Measurements from ENCODE around the gene FKBP5. TPM values are rescaled to one million over a fixed set of nuclear protein-coding genes. Genes with fewer than 3 reads are reported as not detected.
A peak's percentile ranks its signal among the peaks of the same experiment; 100 is the strongest.

The FKBP5 gene
- total and polyA plus RNA-seq, 2 experiments from 2014 or later = 73.6 to 254 TPM

GRCh38 chr6:35729722-35730121 lies 41.0 kb upstream of the FKBP5 start:
- no peak overlapping the region for H3K4me3 ChIP-seq
- no peaks in the 10 kb centered on the region for H3K9me3 ChIP-seq (ENCODE audit: low read depth)
- peak overlapping the region; percentile 100 for H3K27ac ChIP-seq
- H2AFZ ChIP-seq = no peak overlapping the region
- H4K20me1 ChIP-seq (ENCODE audit: insufficient read depth, poor library complexity, severe bottlenecking) = no peaks in the 10 kb centered on the region
- H3K79me2 ChIP-seq = no peaks in the 10 kb centered on the region
- 33% methylated on average over 2 of the region's 2 CpGs for WGBS (ENCODE audit: low lambda C conversion rate, missing lambda C conversion rate)
- DNase-seq (ENCODE audit: low spot score) = no peak
- TF ChIP-seq CTCF (IDR thresholded peaks at IDR 0.05; ENCODE audit: poor library complexity) (no peak), EZH2phosphoT487 (IDR thresholded peaks at IDR 0.05; ENCODE audit: low read depth, severe bottlenecking, unreplicated experiment) (no peak)
- no peaks in the 10 kb centered on the region for H3K27me3 ChIP-seq
- no peaks in the 10 kb centered on the region for H3K36me3 ChIP-seq (replicated peaks; ENCODE audit: insufficient read depth, low read depth)
- H3K4me1 ChIP-seq (ENCODE audit: insufficient read depth) = peaks cover 70% of the 10 kb centered on the region
- peak overlapping the region; percentile 90 for H3K4me2 ChIP-seq
- no peaks in the 10 kb centered on the region for H3K9me2 ChIP-seq (replicated peaks; ENCODE audit: insufficient read depth)

- H3K4me3 ChIP-seq = peak overlapping the region; percentile 22
These were observed 40.3 kb upstream of the FKBP5 start for GRCh38 chr6:35728683-35729678.

GRCh38 chr6:35727935-35728682 lies 39.4 kb upstream of the FKBP5 start:
- H3K79me2 ChIP-seq = no peaks in the 10 kb centered on the region
- 3% methylated on average over 54 of the region's 57 CpGs for WGBS (ENCODE audit: low lambda C conversion rate, missing lambda C conversion rate)
- H4K20me1 ChIP-seq (ENCODE audit: insufficient read depth, poor library complexity, severe bottlenecking) = no peaks in the 10 kb centered on the region
- H3K36me3 ChIP-seq (replicated peaks; ENCODE audit: insufficient read depth, low read depth) = no peaks in the 10 kb centered on the region
- H3K4me1 ChIP-seq (ENCODE audit: insufficient read depth) = peaks cover 82% of the 10 kb centered on the region
- TF ChIP-seq EZH2 (IDR thresholded peaks at IDR 0.05; ENCODE audit: borderline replicate concordance) = no peak
- H3K27ac ChIP-seq = peak overlapping the region; percentile 100
- no peaks in the 10 kb centered on the region for H3K9me2 ChIP-seq (replicated peaks; ENCODE audit: insufficient read depth)
- H2AFZ ChIP-seq = peak overlapping the region; percentile 32
- peak overlapping the region; percentile 45 for H3K4me3 ChIP-seq
- H3K27me3 ChIP-seq = no peaks in the 10 kb centered on the region
- peak; percentile 96 for DNase-seq (ENCODE audit: low spot score)
- H3K9me3 ChIP-seq (ENCODE audit: low read depth) = no peaks in the 10 kb centered on the region
- H3K4me2 ChIP-seq = peak overlapping the region; percentile 90

More at GRCh38 chr6:35728683-35729678, 40.3 kb upstream of the FKBP5 start:
- H3K27ac ChIP-seq = peak overlapping the region; percentile 100
- peaks cover 77% of the 10 kb centered on the region for H3K4me1 ChIP-seq (ENCODE audit: insufficient read depth)
- H3K9me2 ChIP-seq (replicated peaks; ENCODE audit: insufficient read depth) = no peaks in the 10 kb centered on the region
- no peak for DNase-seq (ENCODE audit: low spot score)
- no peaks in the 10 kb centered on the region for H3K27me3 ChIP-seq
- no peaks in the 10 kb centered on the region for H3K9me3 ChIP-seq (ENCODE audit: low read depth)
- H2AFZ ChIP-seq = no peak overlapping the region
- no peaks in the 10 kb centered on the region for H3K79me2 ChIP-seq
- peak overlapping the region; percentile 90 for H3K4me2 ChIP-seq
- no peaks in the 10 kb centered on the region for H4K20me1 ChIP-seq (ENCODE audit: insufficient read depth, poor library complexity, severe bottlenecking)
- WGBS (ENCODE audit: low lambda C conversion rate, missing lambda C conversion rate) = 75% methylated on average over 12 of the region's 12 CpGs
- TF ChIP-seq EZH2phosphoT487 (IDR thresholded peaks at IDR 0.05; ENCODE audit: low read depth, severe bottlenecking, unreplicated experiment) = no peak
- H3K36me3 ChIP-seq (replicated peaks; ENCODE audit: insufficient read depth, low read depth) = no peaks in the 10 kb centered on the region

- Histone ChIP-seq H3K4me3 (peak overlapping the region; percentile 45), H3K79me2 (no peaks in the 10 kb centered on the region), H3K9me2 (replicated peaks; ENCODE audit: insufficient read depth) (no peaks in the 10 kb centered on the region), H4K20me1 (ENCODE audit: insufficient read depth, poor library complexity, severe bottlenecking) (no peaks in the 10 kb centered on the region), H3K36me3 (replicated peaks; ENCODE audit: insufficient read depth, low read depth) (no peaks in the 10 kb centered on the region), H3K4me2 (peak overlapping the region; percentile 90), H3K4me1 (ENCODE audit: insufficient read depth) (peaks cover 76% of the 10 kb centered on the region), H3K27me3 (no peaks in the 10 kb centered on the region), H2AFZ (peak overlapping the region; percentile 15), H3K27ac (peak overlapping the region; percentile 100), H3K9me3 (ENCODE audit: low read depth) (no peaks in the 10 kb centered on the region)
- peak; percentile 93 for DNase-seq (ENCODE audit: low spot score)
- TF ChIP-seq CTCF (IDR thresholded peaks at IDR 0.05; ENCODE audit: poor library complexity) = no peak
- no peak for TF ChIP-seq EZH2 (IDR thresholded peaks at IDR 0.05; ENCODE audit: borderline replicate concordance)
- no peak for TF ChIP-seq EZH2phosphoT487 (IDR thresholded peaks at IDR 0.05; ENCODE audit: low read depth, severe bottlenecking, unreplicated experiment)
- WGBS (ENCODE audit: low lambda C conversion rate, missing lambda C conversion rate) = 4% methylated on average over 29 of the region's 29 CpGs
These were observed 38.7 kb upstream of the FKBP5 start for GRCh38 chr6:35727231-35727934.
